ENCODE measurements around the gene TLCD3B. TPM values are rescaled to one million over a fixed set of nuclear protein-coding genes. Genes with fewer than 3 reads are reported as not detected.

TLCD3B gene
- total and polyA plus RNA-seq, 12 donors: 0.11 to 10.6 (median 0.72) TPM; not detected in 3

DNA sequence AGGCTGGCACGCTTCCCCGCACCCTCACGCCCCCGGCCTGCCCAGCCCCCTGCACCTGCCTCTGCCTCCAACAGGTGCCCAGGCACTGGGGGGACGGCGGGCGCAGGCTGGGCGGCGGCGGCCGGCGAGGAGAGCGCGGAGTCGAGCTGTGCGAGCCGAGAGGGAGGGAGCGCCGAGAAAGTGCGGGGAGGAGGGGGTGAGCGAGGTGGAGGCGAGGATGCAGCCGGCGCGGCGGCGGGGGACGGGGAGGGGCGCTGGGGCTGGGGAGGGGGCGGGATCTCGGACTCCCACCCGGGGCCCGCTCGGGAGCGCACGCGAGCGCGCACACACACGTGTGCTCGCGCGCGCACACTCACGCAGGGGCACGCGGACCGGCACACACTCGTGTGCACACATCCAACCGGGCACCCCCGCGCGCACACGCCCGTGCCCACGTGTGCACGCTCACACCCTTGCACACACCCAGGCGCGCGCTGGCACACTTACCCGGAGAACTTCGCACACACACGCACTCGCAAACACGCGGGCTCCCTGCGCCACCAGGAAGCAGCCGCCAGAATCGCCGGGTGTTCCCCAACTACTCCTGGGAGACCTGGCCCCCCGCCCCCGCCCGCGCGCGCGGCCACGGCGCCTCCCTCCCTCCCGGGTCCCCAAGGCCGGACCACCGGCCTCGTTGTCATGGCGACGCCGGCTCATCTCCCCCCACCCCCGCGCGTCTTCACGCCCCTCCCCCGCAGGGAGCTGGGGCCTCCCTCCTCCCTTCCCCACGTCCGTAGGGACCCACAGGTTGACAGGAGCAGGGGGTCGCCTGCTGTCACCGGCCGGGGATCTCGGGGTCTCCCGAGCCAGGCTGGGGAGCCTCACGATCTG lies 20.0 kb downstream of the TLCD3B start, which contains the start of gene DOC2A:
Gene DOC2A, minus strand, starts transcription at position 184 of the 870 bp plus-strand sequence. CDS start 805 bp downstream, outside the sequence.
- 0 to 1% (median 1%) methylated on average over 9 to 99 of the region's 99 CpGs; no CpG with 5 or more reads in 1 of the 4 donors for WGBS, 4 donors
- no peak for TF ChIP-seq POLR2A (IDR thresholded peaks at IDR 0.05)
- TF ChIP-seq, protein P1, sequence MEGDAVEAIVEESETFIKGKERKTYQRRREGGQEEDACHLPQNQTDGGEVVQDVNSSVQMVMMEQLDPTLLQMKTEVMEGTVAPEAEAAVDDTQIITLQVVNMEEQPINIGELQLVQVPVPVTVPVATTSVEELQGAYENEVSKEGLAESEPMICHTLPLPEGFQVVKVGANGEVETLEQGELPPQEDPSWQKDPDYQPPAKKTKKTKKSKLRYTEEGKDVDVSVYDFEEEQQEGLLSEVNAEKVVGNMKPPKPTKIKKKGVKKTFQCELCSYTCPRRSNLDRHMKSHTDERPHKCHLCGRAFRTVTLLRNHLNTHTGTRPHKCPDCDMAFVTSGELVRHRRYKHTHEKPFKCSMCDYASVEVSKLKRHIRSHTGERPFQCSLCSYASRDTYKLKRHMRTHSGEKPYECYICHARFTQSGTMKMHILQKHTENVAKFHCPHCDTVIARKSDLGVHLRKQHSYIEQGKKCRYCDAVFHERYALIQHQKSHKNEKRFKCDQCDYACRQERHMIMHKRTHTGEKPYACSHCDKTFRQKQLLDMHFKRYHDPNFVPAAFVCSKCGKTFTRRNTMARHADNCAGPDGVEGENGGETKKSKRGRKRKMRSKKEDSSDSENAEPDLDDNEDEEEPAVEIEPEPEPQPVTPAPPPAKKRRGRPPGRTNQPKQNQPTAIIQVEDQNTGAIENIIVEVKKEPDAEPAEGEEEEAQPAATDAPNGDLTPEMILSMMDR (IDR thresholded peaks at IDR 0.05): no peak
- Histone ChIP-seq H3K27me3 (peaks cover 22% of the 10 kb centered on the region), H3K27ac (no peak within 1 kb of the TSS), H3K9me3 (replicated peaks in 1 of 3) (no peaks in the 10 kb centered on the region), H3K4me1 (replicated peaks in 1 of 2) (peaks cover 11 to 12% of the 10 kb centered on the region in 2 donors), H3K4me3 (peak within 1 kb of the TSS in 2 of 4 donors; percentile 4 to 52), H3K36me3 (replicated peaks in 1 of 2) (no peaks in the 10 kb centered on the region)
- intact Hi-C loops (cut with DNase I): no loop called here
- no peak for DNase-seq

DNA sequence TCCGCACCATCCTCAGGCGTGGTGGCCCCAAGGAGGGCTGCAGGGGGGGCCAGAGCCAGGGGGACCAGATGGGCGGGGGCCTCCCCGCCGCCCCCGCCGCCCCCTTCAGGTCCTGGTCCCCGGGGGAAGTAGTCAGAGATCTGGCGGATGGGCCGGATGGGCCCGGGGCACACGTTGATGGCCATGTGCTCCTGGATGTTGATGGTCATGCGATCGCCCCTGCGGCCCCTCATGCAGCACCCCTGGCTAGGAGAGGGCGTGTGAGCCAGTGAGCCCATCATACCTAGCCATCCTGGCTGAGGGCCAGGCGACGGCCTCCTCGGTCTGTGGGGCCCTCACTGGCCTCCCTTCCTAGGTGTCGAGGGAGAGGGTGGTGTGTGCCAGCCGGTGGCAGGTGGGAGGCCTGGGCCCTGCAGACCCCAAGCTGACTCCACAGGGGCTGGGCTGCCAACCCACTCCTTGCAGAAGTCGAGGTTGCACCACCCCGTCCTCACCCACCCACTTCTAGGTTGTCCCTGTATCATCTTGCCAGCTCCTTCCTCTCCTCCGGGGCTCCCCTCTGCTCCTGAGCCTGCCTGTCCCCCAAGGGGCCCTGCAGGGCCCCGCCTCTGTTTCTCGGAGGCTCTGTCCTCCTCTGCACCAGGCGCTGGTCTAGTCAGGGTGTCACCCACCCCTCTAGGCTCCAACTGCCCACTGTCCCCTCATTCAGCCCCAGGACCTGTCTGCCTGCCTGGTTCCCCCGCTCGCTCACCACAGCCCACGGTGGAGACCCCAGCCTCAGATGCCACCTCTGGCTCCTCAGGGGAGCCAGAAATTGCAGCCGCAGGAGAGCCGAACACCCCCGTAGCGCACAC lies 20.9 kb downstream of the TLCD3B start:
- H3K9me3 ChIP-seq (replicated peaks in 1 of 3): no peaks in the 10 kb centered on the region
- H3K4me3 ChIP-seq: peak overlapping the region in 2 of 4 donors; percentile 4 to 52
- DNase-seq: no peak
- intact Hi-C loops (cut with DNase I): no loop called here
- no peak overlapping the region for H3K27ac ChIP-seq
- no peaks in the 10 kb centered on the region for H3K36me3 ChIP-seq (replicated peaks in 1 of 2)
- 12 to 23% (median 19%) methylated on average over 11 to 34 of the region's 34 CpGs for WGBS, 4 donors
- no peak for TF ChIP-seq POLR2A (IDR thresholded peaks at IDR 0.05)
- TF ChIP-seq, protein P1 (IDR thresholded peaks at IDR 0.05): no peak
- H3K4me1 ChIP-seq (replicated peaks in 1 of 2): peaks cover 11 to 12% of the 10 kb centered on the region in 2 donors
- H3K27me3 ChIP-seq: peaks cover 22% of the 10 kb centered on the region

DNA sequence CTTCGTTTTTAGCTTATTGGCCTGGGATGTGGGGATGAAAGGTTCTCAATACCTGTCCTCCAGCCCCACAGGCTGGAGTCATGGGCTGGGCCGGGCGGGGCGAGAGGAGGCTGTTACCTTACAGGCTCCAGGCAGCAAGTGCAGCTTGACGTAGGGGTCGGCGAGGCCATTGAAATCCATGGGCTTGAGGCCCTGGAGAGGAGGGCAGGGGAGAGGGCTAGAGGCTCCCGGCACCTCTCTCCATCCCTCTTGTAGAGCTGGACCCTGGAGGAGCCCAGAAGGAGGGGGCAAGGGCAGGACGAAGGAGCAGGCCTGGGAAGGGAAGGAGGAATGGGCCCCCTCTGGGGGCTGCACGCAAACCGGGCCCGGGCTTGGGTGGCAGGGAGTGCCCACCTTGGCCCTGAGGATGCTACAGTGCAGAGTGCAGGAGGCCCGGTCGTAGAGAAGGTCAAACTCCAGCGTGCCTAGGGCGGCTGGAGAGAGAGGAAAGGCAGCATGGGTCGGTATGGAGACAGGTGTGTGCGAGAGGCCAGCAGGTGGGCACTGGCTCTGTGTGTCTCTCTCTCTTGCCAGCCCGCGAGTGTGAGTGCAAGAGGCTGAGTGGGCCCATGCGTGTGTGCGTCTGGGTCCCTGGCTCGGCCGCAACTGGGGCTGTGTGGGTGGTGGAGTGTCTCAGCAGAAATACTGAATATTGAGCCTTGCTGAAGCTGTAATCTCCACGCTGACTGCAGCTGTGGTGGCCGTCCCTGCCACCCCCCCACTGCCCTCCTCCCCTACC lies 21.8 kb downstream of the TLCD3B start:
- H3K9me3 ChIP-seq (replicated peaks in 1 of 3): no peaks in the 10 kb centered on the region
- H3K27ac ChIP-seq: no peak overlapping the region
- no peaks in the 10 kb centered on the region for H3K36me3 ChIP-seq (replicated peaks in 1 of 2)
- peaks cover 22% of the 10 kb centered on the region for H3K27me3 ChIP-seq
- TF ChIP-seq POLR2A (IDR thresholded peaks at IDR 0.05): no peak
- TF ChIP-seq, protein P1 (IDR thresholded peaks at IDR 0.05): no peak
- 53 to 67% (median 61%) methylated on average over 17 to 26 of the region's 26 CpGs for WGBS, 4 donors
- no peak overlapping the region for H3K4me3 ChIP-seq
- intact Hi-C loops (cut with DNase I): no loop called here
- DNase-seq: no peak
- peaks cover 11 to 12% of the 10 kb centered on the region in 2 donors for H3K4me1 ChIP-seq (replicated peaks in 1 of 2)
